Activated T-helper 1 cell treated with anti-CD3 and anti-CD28 coated beads, Interleukin-12 subunit alpha, Interleukin-12 subunit beta, Interleukin-2, Interleukin-4 antibody, amounts not matched to agents 30 ng/mL and 10 ng/mL and 1 ng/mL, durations not matched to agents 14 hours and 24 hours and 36 hours (primary cell): ENCODE data around the gene PARD3B. TPM values are rescaled to one million over a fixed set of nuclear protein-coding genes. Genes with fewer than 3 reads are reported as not detected.

Source experiments
- DNase-seq: peaks from one replicate; pipeline ENCODE4 v3.0.0; 2021; ENCODE audit warnings: low spot score
- H3K27ac Mint-ChIP-seq: one replicate; pipeline ENCODE4 v1.8.0; 2021; ENCODE audit warnings: mild to moderate bottlenecking, mixed read lengths
- H3K27me3 Mint-ChIP-seq: one replicate; pipeline ENCODE4 v1.8.0; 2022; ENCODE audit warnings: mild to moderate bottlenecking, moderate library complexity, mixed read lengths; ENCODE audit not compliant: insufficient read depth
- H3K36me3 Mint-ChIP-seq: one replicate; pipeline ENCODE4 v1.8.0; 2021; ENCODE audit warnings: low read depth, mixed read lengths
- H3K4me1 Mint-ChIP-seq: one replicate; pipeline ENCODE4 v1.8.0; 2021; ENCODE audit warnings: low read depth, mixed read lengths
- H3K4me3 Mint-ChIP-seq: one replicate; pipeline ENCODE4 v1.8.0; 2021; ENCODE audit warnings: mild to moderate bottlenecking, moderate library complexity, mixed read lengths
- H3K9me3 Mint-ChIP-seq: one replicate; pipeline ENCODE4 v1.8.0; 2021; ENCODE audit warnings: mixed read lengths
- intact Hi-C: fragments of 100-400 bp; cut with micrococcal nuclease; formaldehyde crosslinking; loops from one replicate; pipeline ENCODE4 v1.15.1; 2024
- total RNA-seq: library from RNA; stranded (reverse); gene quantifications from 2 replicates; pipeline ENCODE4 v1.2.3, GENCODE V29; 2022

Gene PARD3B
- total RNA-seq, 1 donor from 2014 or later: 0.26 TPM

- intact Hi-C loops: no loop called here
These were observed 879.8 kb downstream of the PARD3B start for GRCh38 chr2:205425102-205425501.

DNA sequence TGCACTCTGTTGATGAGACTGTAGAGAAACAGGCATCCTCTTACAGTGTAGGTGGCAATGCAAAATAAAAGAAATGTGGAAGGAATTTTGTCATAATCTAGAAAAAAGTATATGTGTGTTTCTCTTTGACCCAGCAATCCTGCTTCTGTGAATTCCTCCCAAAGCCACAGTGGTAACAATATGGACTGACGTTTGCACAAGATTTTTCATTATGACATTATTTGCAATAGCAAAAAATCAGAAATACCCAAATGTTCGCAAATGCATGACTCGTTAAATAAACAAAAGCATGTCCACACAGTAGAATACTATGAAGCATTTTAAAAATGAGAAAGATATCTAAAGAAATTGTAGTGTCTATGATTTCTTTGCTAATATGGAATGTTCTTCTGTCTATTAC lies 881.8 kb downstream of the PARD3B start:
- Mint-ChIP-seq H3K4me1 (no peaks in the 10 kb centered on the region), H3K9me3 (no peaks in the 10 kb centered on the region), H3K36me3 (no peaks in the 10 kb centered on the region), H3K4me3 (no peak overlapping the region), H3K27ac (no peak overlapping the region), H3K27me3 (no peaks in the 10 kb centered on the region)
- intact Hi-C loops: no loop called here
- DNase-seq: no peak

More at GRCh38 chr2:205425102-205425501, 879.8 kb downstream of the PARD3B start:
- Mint-ChIP-seq H3K4me1 (no peaks in the 10 kb centered on the region), H3K27ac (no peak overlapping the region), H3K36me3 (no peaks in the 10 kb centered on the region), H3K4me3 (no peak overlapping the region), H3K9me3 (no peaks in the 10 kb centered on the region), H3K27me3 (no peaks in the 10 kb centered on the region)
- no peak for DNase-seq

GRCh38 chr2:205428811-205429210 lies 883.5 kb downstream of the PARD3B start:
- no peak overlapping the region for H3K27ac Mint-ChIP-seq
- H3K9me3 Mint-ChIP-seq: no peaks in the 10 kb centered on the region
- no peak overlapping the region for H3K4me3 Mint-ChIP-seq
- peaks cover 5% of the 10 kb centered on the region for H3K4me1 Mint-ChIP-seq
- intact Hi-C loops: no loop called here
- no peaks in the 10 kb centered on the region for H3K27me3 Mint-ChIP-seq
- H3K36me3 Mint-ChIP-seq: no peaks in the 10 kb centered on the region
- DNase-seq: no peak

GRCh38 chr2:205435970-205436369 lies 890.7 kb downstream of the PARD3B start:
- Mint-ChIP-seq H3K36me3 (no peaks in the 10 kb centered on the region), H3K9me3 (no peaks in the 10 kb centered on the region), H3K27me3 (peaks cover 3% of the 10 kb centered on the region), H3K4me1 (peaks cover 5% of the 10 kb centered on the region), H3K27ac (no peak overlapping the region), H3K4me3 (no peak overlapping the region)
- no peak for DNase-seq
- intact Hi-C loops: no loop called here

- DNase-seq: no peak
- Mint-ChIP-seq H3K27me3 (peaks cover 4% of the 10 kb centered on the region), H3K27ac (no peak overlapping the region)
These were observed 893.0 kb downstream of the PARD3B start for GRCh38 chr2:205438241-205438640.

DNA sequence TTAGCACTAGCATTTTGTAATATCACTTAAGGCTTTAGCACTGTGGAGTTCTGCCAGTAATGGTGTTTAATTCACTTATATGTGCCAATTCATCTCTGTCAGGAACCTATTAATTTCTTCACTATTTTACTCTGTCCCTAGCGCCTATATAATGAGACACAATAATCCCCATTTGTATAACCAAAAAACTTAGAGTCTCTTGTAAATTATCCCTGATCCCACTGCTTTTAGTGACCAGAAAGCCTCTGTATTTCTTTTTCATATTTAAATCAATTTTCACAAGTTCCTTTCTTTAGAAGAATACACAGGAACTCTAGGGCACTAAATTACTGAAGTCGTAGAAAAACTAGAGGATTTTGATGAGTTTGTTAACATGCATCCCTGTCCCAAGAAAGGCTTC lies 894.3 kb downstream of the PARD3B start:
- DNase-seq: no peak
- intact Hi-C loops: no loop called here
- Mint-ChIP-seq H3K27ac (no peak overlapping the region), H3K4me1 (no peaks in the 10 kb centered on the region), H3K4me3 (no peak overlapping the region), H3K9me3 (peaks cover 6% of the 10 kb centered on the region), H3K36me3 (no peaks in the 10 kb centered on the region), H3K27me3 (peaks cover 7% of the 10 kb centered on the region)

More at GRCh38 chr2:205438241-205438640, 893.0 kb downstream of the PARD3B start:
- intact Hi-C loops: no loop called here
- peaks cover 3% of the 10 kb centered on the region for H3K9me3 Mint-ChIP-seq
- H3K4me1 Mint-ChIP-seq: no peaks in the 10 kb centered on the region
- H3K36me3 Mint-ChIP-seq: no peaks in the 10 kb centered on the region
- no peak overlapping the region for H3K4me3 Mint-ChIP-seq

DNA sequence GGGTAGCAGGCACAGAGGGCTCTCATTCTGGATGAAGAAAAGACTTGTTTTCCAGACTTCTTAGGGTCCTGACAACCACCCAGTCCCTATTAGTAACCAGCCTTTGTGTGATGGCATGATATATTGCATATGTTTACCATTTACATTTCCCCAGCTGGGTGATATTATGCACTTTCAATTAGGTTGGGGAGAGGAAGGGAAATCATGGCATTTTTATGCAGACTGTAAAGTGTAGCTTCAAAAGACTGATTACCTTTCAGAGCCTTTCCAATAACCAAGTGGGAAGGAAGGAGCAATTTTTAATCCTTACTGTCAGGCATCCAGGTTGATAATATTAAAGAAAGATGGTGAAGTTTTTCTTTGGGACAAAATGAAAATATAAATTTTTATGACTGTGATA lies 896.2 kb downstream of the PARD3B start:
- Mint-ChIP-seq H3K4me3 (no peak overlapping the region), H3K27me3 (peaks cover 8% of the 10 kb centered on the region), H3K27ac (no peak overlapping the region), H3K36me3 (no peaks in the 10 kb centered on the region), H3K9me3 (peaks cover 6% of the 10 kb centered on the region), H3K4me1 (no peaks in the 10 kb centered on the region)
- intact Hi-C loops: no loop called here
- DNase-seq: no peak

- H3K4me3 Mint-ChIP-seq: no peak overlapping the region
These were observed 902.9 kb downstream of the PARD3B start for GRCh38 chr2:205448189-205448588.

DNA sequence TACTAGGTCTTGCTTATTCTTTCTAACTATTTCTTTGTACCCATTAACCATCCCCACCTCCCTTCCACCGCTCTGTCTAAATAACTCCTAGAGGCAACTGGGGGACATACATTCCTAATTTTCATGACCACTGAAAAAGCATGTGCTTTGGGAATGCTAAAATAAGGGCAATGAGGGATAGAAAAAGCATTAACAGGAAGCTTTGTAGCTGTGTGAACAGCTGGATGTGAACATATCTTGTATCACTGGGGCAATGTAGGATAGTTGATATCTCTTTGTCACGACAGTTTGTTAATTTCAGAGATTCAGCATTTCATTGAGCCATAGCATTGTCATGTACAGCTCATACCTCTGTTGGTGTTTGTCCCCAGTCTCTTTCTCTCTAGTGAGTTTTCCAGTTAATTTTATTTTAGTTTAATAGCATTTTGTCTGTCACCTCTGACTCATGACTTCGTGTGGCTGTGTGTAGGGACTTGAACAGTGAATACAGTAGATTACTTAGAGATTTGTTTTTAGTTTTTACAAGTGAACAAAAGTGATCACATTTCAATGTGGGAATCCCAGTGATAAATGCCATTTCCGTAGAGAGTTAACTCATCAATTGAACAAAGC lies 906.7 kb downstream of the PARD3B start:
- Mint-ChIP-seq H3K9me3 (no peaks in the 10 kb centered on the region), H3K27me3 (peaks cover 3% of the 10 kb centered on the region), H3K4me3 (no peak overlapping the region), H3K4me1 (no peaks in the 10 kb centered on the region), H3K36me3 (no peaks in the 10 kb centered on the region), H3K27ac (no peak overlapping the region)
- intact Hi-C loops: no loop called here
- DNase-seq: no peak

More at GRCh38 chr2:205448189-205448588, 902.9 kb downstream of the PARD3B start:
- peaks cover 11% of the 10 kb centered on the region for H3K27me3 Mint-ChIP-seq
- H3K36me3 Mint-ChIP-seq: no peaks in the 10 kb centered on the region
- peaks cover 4% of the 10 kb centered on the region for H3K9me3 Mint-ChIP-seq
- intact Hi-C loops: no loop called here
- no peak overlapping the region for H3K27ac Mint-ChIP-seq
- no peak for DNase-seq
- no peaks in the 10 kb centered on the region for H3K4me1 Mint-ChIP-seq

DNA sequence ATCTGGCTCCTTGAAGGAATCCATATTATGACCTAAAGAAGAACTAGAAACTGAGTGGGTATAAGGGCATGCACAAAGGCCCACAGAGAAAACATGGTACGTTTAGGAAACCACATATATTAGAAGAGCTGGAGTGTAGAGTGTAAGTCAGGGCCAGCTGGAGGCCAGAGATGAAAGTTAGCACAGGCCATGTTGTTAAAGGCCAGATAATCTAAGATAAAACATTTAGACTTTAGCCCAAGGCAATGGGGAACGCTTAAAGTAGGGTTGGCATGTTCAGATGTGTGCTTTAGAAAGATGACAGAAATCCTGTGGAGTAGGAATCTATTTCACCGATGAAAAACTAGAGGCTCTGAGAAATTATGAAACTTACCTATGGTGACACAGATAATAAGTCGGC lies 907.9 kb downstream of the PARD3B start:
- H3K36me3 Mint-ChIP-seq: no peaks in the 10 kb centered on the region
- peaks cover 8% of the 10 kb centered on the region for H3K27me3 Mint-ChIP-seq
- no peak overlapping the region for H3K27ac Mint-ChIP-seq
- H3K9me3 Mint-ChIP-seq: no peaks in the 10 kb centered on the region
- no peak overlapping the region for H3K4me3 Mint-ChIP-seq
- intact Hi-C loops: no loop called here
- DNase-seq: no peak
- no peaks in the 10 kb centered on the region for H3K4me1 Mint-ChIP-seq

GRCh38 chr2:205456682-205457081 lies 911.4 kb downstream of the PARD3B start:
- no peaks in the 10 kb centered on the region for H3K9me3 Mint-ChIP-seq
- no peaks in the 10 kb centered on the region for H3K4me1 Mint-ChIP-seq
- H3K4me3 Mint-ChIP-seq: no peak overlapping the region
- DNase-seq: no peak
- peaks cover 6% of the 10 kb centered on the region for H3K27me3 Mint-ChIP-seq
- intact Hi-C loops: no loop called here
- no peak overlapping the region for H3K27ac Mint-ChIP-seq
- H3K36me3 Mint-ChIP-seq: no peaks in the 10 kb centered on the region

- Mint-ChIP-seq H3K4me3 (no peak overlapping the region), H3K36me3 (no peaks in the 10 kb centered on the region), H3K9me3 (no peaks in the 10 kb centered on the region), H3K27ac (no peak overlapping the region), H3K4me1 (no peaks in the 10 kb centered on the region), H3K27me3 (peaks cover 8% of the 10 kb centered on the region)
- no peak for DNase-seq
- intact Hi-C loops: no loop called here
These were observed 914.9 kb downstream of the PARD3B start for GRCh38 chr2:205460217-205460616.

- H3K9me3 Mint-ChIP-seq: no peaks in the 10 kb centered on the region
- peaks cover 8% of the 10 kb centered on the region for H3K27me3 Mint-ChIP-seq
- intact Hi-C loops: no loop called here
- H3K27ac Mint-ChIP-seq: no peak overlapping the region
- no peak overlapping the region for H3K4me3 Mint-ChIP-seq
- no peak for DNase-seq
- no peaks in the 10 kb centered on the region for H3K36me3 Mint-ChIP-seq
- no peaks in the 10 kb centered on the region for H3K4me1 Mint-ChIP-seq
These were observed 915.9 kb downstream of the PARD3B start for GRCh38 chr2:205461169-205461568.
